HS-5 (cell line): ENCODE results near the gene HORMAD2.
"Not testable (repeated sequence)": the region's sequence is repeated elsewhere in the genome, so short reads cannot be mapped to it uniquely, and the experiment has no call there.

Experiments used
- DNase-seq: peaks from one replicate; pipeline ENCODE4 v3.0.0-alpha.2; 2012; ENCODE audit warnings: low read depth

HORMAD2 gene

GRCh38 chr22:30211124-30211820 is 131.0 kb downstream of the HORMAD2 start:
- DNase-seq = no peak

- DNase-seq = peak; percentile 87
Observed at GRCh38 chr22:30212363-30212995, 132.2 kb downstream of the HORMAD2 start.

GRCh38 chr22:30212996-30213441 is 132.8 kb downstream of the HORMAD2 start:
- DNase-seq = no peak

- DNase-seq = no peak
Observed at GRCh38 chr22:30214703-30215407, 134.6 kb downstream of the HORMAD2 start.

- not testable (repeated sequence) for DNase-seq
Observed at GRCh38 chr22:30216272-30216671, 136.0 kb downstream of the HORMAD2 start.

- DNase-seq = no peak
Observed at GRCh38 chr22:30216710-30217109, 136.4 kb downstream of the HORMAD2 start.

GRCh38 chr22:30217698-30218560 is 137.7 kb downstream of the HORMAD2 start:
- DNase-seq = no peak

- DNase-seq = no peak
Observed at GRCh38 chr22:30219049-30219654, 138.9 kb downstream of the HORMAD2 start.

- DNase-seq = no peak
Observed at GRCh38 chr22:30219668-30220278, 139.5 kb downstream of the HORMAD2 start.

- DNase-seq = no peak
Observed at GRCh38 chr22:30220338-30221012, 140.2 kb downstream of the HORMAD2 start.

GRCh38 chr22:30221121-30221992 is 141.1 kb downstream of the HORMAD2 start:
- no peak for DNase-seq

GRCh38 chr22:30222321-30222720 is 142.1 kb downstream of the HORMAD2 start:
- DNase-seq = no peak

GRCh38 chr22:30223303-30223702 is 143.0 kb downstream of the HORMAD2 start:
- no peak for DNase-seq

- DNase-seq = no peak
Observed at GRCh38 chr22:30224161-30224857, 144.0 kb downstream of the HORMAD2 start.

- no peak for DNase-seq
Observed at GRCh38 chr22:30225220-30225927, 145.1 kb downstream of the HORMAD2 start.

GRCh38 chr22:30226192-30226832 is 146.0 kb downstream of the HORMAD2 start:
- no peak for DNase-seq
